Uterus (tissue), 4 donors: ENCODE data around the gene ZNF784. TPM values are rescaled to one million over a fixed set of nuclear protein-coding genes. Genes with fewer than 3 reads are reported as not detected.

ENCODE experiments used
- DNase-seq, 2 donors: peaks; one replicate each; pipeline ENCODE4 v3.0.0-alpha.2; 2019 to 2020
- H3K27ac ChIP-seq, 2 donors: fragments of 200-600 bp; sonication (generic); 1 replicate in 1 of 2; 2 replicates in 1 of 2; pipeline ENCODE4 v1.5.1; 2016 to 2018
- H3K27me3 ChIP-seq, 2 donors: fragments of 200-600 bp; sonication (generic); one replicate each; pipeline ENCODE4 v1.5.1; 2018 to 2019; ENCODE audit warnings: control low read depth in 1 of 2
- H3K36me3 ChIP-seq, 2 donors: fragments of 200-600 bp; sonication (generic); one replicate each; pipeline ENCODE4 v1.5.1; 2019; ENCODE audit warnings: control low read depth in 1 of 2
- H3K4me1 ChIP-seq, 2 donors: fragments of 200-600 bp; sonication (generic); one replicate each; pipeline ENCODE4 v1.5.1; 2018 to 2019; ENCODE audit warnings: control low read depth in 1 of 2
- H3K4me3 ChIP-seq, 2 donors: fragments of 200-600 bp; sonication (generic); 1 replicate in 1 of 2; 2 replicates in 1 of 2; pipeline ENCODE4 v1.5.1; 2018 to 2019; ENCODE audit warnings: mild to moderate bottlenecking in 1 of 2
- H3K9me3 ChIP-seq, 2 donors: fragments of 200-600 bp; sonication (generic); one replicate each; pipeline ENCODE4 v1.5.1; 2019; ENCODE audit warnings: control low read depth in 1 of 2
- POLR2A ChIP-seq, 2 donors: fragments of 450-650 bp; IDR thresholded peaks; one replicate each; pipeline ENCODE4 v1.6.1; 2016; ENCODE audit warnings: antibody characterized with exemption in 2 of 2, mild to moderate bottlenecking in 1 of 2, moderate library complexity in 1 of 2
- intact Hi-C: fragments of 100-400 bp; cut with DNase I; formaldehyde crosslinking; loops from one replicate; pipeline ENCODE4 v1.15.1; 2023; ENCODE audit warnings: low total_unique reads
- total RNA-seq, 4 donors: library from RNA; depleted of rRNA in 3 of 4; stranded (reverse); fragments of >200 nt in 3 of 4; gene quantifications; one replicate each; pipeline versions ENCODE4 v1.1.0 to v1.2.4, GENCODE V29; 2014 to 2023
- TF ChIP-seq, protein P1 (sequence below), 4 experiments: fragments of 200-600 bp in 2 of 4; fragments of 450-650 bp in 2 of 4; sonication (generic) in 2 of 4; IDR thresholded peaks; one replicate each; pipeline ENCODE4 v1.5.1; 2016 to 2019; ENCODE audit warnings: antibody characterized with exemption in 4 of 4, mild to moderate bottlenecking in 2 of 4, moderate library complexity in 1 of 4
- donor health status: DM: yes; HTN: yes; CAD: no.

Gene ZNF784
- total RNA-seq, 4 donors from 2014 or later = 4.1 to 9.6 (median 7.4) TPM

DNA sequence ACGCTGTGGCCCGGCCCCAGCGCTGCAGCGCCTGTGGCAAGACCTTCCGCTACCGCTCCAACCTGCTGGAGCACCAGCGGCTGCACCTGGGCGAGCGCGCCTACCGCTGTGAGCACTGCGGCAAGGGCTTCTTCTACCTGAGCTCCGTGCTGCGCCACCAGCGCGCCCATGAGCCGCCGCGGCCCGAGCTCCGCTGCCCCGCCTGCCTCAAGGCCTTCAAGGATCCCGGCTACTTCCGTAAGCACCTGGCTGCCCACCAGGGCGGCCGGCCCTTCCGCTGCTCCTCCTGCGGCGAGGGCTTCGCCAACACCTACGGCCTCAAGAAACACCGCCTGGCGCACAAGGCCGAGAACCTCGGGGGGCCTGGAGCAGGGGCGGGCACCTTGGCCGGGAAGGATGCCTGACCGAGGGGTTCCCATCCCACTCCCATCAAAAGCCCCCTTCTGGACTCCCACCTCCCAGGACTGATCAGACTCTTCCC, 7.9 kb downstream of the ZNF784 start:
- Histone ChIP-seq H3K4me1 (no peaks in the 10 kb centered on the region), H3K27ac (no peak overlapping the region), H3K4me3 (no peak overlapping the region), H3K36me3 (no peaks in the 10 kb centered on the region), H3K27me3 (no peaks in the 10 kb centered on the region), H3K9me3 (no peaks in the 10 kb centered on the region)
- TF ChIP-seq, protein P1, sequence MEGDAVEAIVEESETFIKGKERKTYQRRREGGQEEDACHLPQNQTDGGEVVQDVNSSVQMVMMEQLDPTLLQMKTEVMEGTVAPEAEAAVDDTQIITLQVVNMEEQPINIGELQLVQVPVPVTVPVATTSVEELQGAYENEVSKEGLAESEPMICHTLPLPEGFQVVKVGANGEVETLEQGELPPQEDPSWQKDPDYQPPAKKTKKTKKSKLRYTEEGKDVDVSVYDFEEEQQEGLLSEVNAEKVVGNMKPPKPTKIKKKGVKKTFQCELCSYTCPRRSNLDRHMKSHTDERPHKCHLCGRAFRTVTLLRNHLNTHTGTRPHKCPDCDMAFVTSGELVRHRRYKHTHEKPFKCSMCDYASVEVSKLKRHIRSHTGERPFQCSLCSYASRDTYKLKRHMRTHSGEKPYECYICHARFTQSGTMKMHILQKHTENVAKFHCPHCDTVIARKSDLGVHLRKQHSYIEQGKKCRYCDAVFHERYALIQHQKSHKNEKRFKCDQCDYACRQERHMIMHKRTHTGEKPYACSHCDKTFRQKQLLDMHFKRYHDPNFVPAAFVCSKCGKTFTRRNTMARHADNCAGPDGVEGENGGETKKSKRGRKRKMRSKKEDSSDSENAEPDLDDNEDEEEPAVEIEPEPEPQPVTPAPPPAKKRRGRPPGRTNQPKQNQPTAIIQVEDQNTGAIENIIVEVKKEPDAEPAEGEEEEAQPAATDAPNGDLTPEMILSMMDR (IDR thresholded peaks at IDR 0.05) = no peak
- TF ChIP-seq POLR2A (IDR thresholded peaks at IDR 0.05) = no peak
- intact Hi-C loops = no loop called here
- no peak for DNase-seq

DNA sequence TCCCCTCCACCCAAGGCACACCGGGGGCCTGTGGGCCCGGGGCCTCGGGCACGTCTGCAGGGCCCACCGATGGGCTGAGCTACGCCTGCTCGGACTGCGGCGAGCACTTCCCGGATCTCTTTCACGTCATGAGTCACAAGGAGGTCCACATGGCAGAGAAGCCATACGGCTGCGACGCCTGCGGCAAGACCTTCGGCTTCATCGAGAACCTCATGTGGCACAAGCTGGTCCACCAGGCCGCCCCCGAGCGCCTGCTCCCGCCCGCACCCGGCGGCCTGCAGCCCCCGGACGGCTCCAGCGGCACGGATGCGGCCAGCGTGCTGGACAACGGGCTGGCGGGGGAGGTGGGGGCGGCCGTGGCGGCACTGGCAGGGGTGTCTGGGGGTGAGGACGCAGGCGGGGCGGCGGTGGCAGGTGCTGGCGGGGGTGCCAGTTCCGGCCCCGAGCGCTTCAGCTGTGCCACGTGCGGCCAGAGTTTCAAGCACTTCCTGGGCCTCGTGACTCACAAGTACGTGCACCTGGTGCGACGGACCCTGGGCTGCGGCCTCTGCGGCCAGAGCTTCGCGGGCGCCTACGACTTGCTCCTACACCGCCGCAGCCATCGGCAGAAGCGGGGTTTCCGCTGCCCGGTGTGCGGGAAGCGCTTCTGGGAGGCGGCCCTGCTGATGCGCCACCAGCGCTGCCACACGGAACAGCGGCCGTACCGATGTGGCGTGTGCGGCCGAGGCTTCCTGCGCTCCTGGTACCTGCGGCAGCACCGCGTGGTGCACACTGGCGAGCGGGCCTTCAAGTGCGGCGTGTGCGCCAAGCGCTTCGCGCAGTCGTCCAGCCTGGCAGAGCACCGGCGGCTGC, 8.6 kb downstream of the ZNF784 start:
- Histone ChIP-seq H3K4me3 (no peak overlapping the region), H3K27ac (no peak overlapping the region), H3K27me3 (no peaks in the 10 kb centered on the region), H3K9me3 (no peaks in the 10 kb centered on the region), H3K4me1 (no peaks in the 10 kb centered on the region), H3K36me3 (no peaks in the 10 kb centered on the region)
- no peak for DNase-seq
- TF ChIP-seq, protein P1 (IDR thresholded peaks at IDR 0.05) = no peak
- no peak for TF ChIP-seq POLR2A (IDR thresholded peaks at IDR 0.05)
- intact Hi-C loops = no loop called here

DNA sequence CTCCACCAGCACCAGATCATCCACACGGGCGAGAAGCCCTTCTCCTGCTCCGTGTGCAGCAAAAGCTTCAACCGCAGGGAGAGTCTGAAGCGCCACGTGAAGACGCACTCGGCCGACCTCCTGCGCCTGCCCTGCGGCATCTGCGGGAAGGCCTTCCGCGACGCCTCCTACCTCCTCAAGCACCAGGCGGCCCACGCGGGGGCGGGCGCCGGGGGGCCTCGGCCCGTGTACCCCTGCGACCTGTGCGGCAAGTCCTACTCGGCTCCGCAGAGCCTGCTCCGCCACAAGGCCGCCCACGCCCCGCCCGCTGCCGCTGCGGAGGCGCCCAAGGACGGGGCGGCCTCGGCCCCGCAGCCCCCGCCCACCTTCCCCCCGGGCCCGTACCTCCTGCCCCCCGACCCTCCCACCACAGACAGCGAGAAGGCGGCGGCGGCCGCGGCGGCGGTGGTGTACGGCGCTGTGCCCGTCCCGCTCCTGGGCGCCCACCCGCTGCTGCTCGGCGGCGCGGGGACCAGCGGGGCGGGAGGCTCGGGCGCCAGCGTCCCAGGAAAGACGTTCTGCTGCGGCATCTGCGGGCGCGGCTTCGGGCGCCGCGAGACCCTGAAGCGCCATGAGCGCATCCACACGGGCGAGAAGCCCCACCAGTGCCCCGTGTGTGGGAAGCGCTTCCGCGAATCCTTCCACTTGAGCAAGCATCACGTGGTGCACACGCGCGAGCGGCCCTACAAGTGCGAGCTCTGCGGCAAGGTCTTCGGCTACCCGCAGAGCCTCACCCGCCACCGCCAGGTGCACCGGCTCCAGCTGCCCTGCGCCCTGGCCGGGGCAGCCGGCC, 9.4 kb downstream of the ZNF784 start:
- H3K36me3 ChIP-seq = no peaks in the 10 kb centered on the region
- intact Hi-C loops = no loop called here
- H3K27me3 ChIP-seq = no peaks in the 10 kb centered on the region

DNA sequence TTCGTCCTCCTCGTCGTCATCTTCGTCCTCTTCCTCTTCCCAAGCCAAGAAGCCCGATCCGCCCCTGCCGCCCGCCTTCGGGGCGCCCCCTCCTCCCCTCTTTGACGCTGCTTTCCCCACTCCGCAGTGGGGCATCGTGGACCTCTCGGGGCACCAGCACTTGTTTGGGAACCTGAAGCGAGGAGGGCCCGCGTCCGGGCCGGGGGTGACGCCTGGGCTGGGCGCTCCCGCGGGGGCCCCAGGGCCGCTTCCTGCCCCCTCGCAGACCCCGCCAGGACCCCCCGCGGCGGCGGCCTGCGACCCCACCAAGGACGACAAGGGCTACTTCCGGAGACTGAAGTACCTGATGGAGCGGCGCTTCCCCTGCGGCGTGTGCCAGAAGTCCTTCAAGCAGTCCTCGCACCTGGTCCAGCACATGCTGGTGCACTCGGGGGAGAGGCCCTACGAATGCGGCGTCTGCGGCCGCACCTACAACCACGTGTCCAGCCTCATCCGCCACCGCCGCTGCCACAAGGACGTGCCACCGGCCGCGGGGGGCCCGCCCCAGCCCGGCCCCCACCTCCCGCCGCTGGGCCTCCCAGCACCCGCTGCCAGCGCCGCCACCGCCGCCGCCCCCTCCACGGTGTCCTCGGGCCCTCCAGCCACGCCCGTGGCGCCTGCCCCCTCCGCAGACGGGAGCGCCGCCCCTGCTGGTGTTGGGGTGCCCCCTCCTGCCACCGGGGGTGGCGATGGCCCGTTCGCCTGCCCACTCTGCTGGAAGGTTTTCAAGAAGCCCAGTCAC, 10.2 kb downstream of the ZNF784 start:
- no peaks in the 10 kb centered on the region for H3K9me3 ChIP-seq
- H3K27ac ChIP-seq = no peak overlapping the region
- no peaks in the 10 kb centered on the region for H3K36me3 ChIP-seq
- no peak for TF ChIP-seq POLR2A (IDR thresholded peaks at IDR 0.05)
- no peak overlapping the region for H3K4me3 ChIP-seq
- DNase-seq = no peak
- no peaks in the 10 kb centered on the region for H3K27me3 ChIP-seq
- H3K4me1 ChIP-seq = no peaks in the 10 kb centered on the region
- intact Hi-C loops = no loop called here

More for the DNA sequence above, 9.4 kb downstream of the ZNF784 start:
- H3K4me1 ChIP-seq = no peaks in the 10 kb centered on the region
- no peak overlapping the region for H3K27ac ChIP-seq
- DNase-seq = no peak
- TF ChIP-seq POLR2A (IDR thresholded peaks at IDR 0.05) = no peak
- TF ChIP-seq, protein P1 (IDR thresholded peaks at IDR 0.05) = no peak
- no peak overlapping the region for H3K4me3 ChIP-seq
- no peaks in the 10 kb centered on the region for H3K9me3 ChIP-seq

DNA sequence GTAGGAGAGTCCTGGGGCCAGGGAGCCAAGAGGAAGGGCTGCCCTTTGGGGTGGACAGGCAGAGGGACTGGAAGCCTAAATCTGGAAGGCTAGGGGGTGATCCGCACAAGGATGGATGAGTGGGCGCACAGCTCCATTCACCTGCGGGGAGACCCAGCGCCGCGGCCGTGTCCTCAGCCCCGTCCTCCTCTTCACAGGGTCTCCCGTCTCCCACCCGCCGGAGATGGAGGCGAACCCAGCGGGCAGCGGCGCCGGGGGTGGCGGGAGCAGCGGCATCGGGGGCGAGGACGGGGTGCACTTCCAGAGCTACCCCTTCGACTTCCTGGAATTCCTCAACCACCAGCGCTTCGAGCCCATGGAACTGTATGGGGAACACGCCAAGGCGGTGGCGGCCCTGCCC, 11.0 kb downstream of the ZNF784 start:
- intact Hi-C loops = no loop called here
- no peak for DNase-seq
- Histone ChIP-seq H3K9me3 (no peaks in the 10 kb centered on the region), H3K27ac (no peak overlapping the region), H3K36me3 (no peaks in the 10 kb centered on the region), H3K4me3 (no peak overlapping the region), H3K27me3 (no peaks in the 10 kb centered on the region), H3K4me1 (no peaks in the 10 kb centered on the region)
- no peak for TF ChIP-seq POLR2A (IDR thresholded peaks at IDR 0.05)
- TF ChIP-seq, protein P1 (IDR thresholded peaks at IDR 0.05) = no peak
